DMS53 treated with DMSO at 0.1 percent for 48 hours (cell line): ENCODE measurements around the gene SUPT16H.

ENCODE experiments used
- DNase-seq: peaks from one replicate; lab custom pipeline; 2025; ENCODE audit not compliant: unreplicated experiment; lab: John Stamatoyannopoulos, UW

SUPT16H gene

DNA sequence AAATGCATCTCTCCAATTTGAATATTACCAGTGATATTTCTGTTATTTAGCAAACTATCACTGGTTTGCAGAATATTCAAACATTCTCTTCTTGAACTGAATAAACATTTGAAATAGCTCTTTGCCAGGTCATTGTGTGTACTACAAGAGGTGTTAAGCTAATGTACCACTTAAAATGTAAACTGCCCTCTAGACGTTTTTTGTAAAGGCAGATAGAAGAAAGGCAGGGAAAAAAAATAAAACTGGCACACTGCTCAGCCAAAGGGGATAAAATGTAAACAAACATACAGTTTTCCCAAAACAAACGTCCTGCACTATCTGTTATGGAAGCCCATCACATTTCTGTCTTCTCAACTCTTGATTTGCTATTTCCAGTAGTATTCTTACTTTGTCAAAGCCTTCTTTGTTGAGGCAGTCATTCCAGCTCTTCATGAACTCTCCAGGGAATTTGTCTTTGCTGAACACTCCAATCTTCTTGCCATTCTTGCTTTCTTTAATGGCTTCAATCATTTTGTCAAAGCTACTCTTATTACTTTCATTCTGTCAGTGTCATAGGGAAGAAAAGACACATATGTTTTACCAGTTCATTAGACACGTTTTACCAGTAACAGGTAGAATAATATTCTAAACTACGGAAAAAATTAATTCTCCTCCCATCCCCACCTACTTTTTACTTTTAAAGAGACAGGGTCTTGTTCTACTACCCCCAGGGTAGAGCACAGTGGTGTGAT lies 13.7 kb downstream of the SUPT16H start:
- DNase-seq, result no peak

DNA sequence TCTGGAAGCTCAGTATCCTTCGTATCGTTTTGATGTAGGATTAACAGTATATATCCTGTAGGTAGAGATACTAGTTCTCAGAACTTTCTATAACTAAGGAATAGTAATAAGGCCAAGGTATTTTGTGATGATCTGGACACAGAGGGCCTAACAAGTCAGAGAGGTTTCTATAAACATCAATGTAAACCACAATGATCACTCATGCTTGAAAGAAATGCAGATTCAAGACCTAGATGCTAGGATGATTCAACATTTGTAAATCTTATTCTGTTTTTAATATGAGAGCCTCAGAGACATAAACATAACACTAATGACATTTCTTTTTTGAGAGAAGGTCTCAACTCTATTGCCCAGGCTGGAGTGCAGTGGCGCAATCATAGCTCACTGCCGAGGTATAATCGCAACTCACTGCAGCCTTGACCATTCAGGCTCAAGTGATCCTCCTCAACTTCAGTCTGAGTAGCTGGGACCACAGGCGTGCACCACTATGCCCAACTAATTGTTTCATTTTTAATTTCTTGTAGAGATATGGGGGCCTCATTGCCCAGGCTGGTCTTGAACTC lies 16.2 kb downstream of the SUPT16H start:
- DNase-seq, result no peak

DNA sequence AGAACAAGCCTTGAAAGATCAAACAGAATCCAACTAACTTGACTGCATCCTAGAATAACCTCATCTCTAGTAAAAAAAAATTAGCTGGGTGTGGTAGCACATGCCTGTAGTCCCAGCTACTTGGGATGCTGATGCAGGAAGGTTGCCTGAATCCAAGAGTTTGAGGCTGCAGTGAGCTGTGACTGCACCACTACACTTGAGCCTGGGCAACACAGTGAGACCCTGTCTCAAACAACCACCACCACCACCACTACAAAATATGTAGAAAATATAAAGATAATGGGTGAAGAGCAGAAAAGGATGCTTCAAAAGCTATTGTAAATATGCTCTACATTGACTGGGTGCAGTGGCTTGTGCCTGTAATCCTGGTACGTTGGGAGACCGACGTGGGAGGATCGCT lies 27.3 kb downstream of the SUPT16H start:
- no peak for DNase-seq

DNA sequence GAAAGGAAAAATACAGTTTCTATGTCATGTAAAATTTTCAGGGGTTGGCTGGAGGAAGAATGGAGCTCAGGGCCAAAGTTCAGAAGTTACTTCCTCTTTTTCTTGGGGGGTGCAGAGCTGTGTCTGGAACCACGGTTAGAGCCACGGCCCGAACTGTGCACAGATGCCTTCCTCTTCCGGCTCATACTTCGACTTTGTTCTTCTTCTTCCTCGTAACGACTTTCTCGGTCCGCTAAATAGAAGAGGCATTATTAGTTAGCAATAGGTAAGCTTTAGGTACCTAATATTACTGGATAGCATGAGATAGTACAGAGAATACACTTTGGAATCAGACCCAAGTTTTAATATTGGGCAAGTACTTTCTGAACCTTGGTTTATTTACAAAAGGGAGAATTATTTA lies 31.2 kb downstream of the SUPT16H start:
- DNase-seq, result no peak

DNA sequence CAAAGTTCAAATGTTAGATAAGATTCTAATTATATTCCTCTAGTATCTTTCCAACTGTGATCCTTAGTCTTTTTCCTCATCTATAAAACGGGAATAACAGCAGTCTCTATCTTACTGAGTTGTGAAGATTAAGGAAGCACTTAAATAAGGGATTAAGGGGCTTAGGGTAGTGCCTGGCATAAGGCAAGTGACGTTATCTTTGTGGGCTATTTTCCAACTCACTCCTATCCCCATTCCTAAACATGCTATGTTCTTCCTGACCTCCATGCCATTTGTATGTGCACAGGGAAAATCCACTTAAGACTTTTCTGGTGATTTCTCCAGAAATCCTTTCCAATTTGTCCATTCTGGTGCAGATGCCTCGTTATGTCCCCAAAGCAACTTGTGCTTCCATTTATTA lies 33.3 kb downstream of the SUPT16H start:
- no peak for DNase-seq

DNA sequence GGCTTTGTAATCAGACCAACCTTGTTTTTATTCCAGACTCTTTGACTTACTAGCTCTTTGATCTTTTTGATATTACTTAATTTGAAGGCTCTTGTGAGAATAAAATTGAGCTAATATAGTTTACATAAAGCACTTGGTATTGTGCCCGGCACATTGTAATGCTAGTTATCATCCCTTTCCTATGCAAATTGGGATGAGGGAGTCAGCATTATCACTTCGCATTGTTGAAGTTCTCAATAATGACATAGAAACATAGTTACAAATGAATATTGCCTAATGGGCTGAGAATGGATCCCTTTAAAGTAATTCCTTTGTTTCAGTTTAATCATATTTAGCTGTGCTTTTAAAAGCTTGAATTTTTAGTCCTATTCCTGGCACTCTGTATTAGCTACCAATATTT lies 36.6 kb downstream of the SUPT16H start:
- no peak for DNase-seq

DNA sequence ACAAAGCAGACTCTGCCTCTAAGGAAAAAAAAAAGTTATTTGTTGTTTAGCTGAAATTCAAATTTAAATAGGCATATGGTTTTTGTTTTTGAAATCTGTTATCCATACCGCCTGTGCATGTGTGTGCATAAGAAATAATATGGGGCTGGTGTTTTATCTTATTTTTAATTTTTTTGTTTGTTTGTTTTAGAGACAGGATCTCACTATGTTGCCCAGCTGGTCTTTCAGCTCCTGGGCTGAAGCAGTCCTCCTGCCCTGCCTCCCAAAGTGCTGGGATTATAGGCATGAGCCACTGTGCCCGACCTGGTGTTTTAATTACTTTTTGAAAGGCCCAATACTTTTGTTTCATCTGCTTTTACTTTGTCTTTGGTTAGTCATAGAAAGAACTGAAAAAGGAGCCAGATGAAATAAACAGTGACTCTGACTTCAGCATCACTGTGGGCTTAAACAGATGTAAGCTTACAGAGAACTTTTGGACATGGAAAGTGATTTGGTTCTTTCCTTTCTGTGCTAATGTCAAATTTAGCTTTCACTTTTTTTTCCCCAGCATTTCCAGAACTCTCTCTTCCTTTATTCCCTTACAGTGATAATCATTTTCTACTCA lies 37.2 kb downstream of the SUPT16H start:
- no peak for DNase-seq

DNA sequence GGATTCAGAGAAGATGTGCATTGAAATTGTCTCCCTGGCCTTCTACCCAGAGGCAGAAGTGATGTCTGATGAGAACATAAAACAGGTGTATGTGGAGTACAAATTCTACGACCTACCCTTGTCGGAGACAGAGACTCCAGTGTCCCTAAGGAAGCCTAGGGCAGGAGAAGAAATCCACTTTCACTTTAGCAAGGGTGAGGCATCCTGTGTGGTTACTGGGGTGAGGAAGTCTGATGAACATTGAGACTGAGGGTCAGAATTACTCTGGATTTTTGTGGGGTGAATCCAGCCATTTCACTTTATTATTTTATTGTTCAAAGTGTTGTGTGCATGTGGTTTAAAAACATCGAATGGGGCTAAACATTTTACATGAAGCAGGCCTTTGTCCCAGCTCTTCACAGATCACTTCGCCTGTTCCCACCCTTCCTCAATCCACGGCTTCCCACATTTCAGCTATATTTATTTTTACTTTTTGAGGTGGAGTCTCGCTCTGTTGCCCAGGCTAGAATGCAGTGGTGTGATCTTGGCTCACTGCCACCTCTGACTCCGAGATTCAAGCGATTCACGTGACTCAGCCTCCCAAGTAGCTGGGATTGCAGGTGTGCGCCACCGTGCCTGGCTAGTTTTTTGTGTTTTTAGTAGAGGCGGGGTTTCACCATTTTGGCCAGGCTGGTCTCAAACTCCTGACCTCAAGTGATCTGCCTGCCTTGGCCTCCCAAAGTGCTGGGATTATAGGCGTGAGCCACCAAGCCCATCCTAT lies 40.6 kb downstream of the SUPT16H start:
- no peak for DNase-seq

DNA sequence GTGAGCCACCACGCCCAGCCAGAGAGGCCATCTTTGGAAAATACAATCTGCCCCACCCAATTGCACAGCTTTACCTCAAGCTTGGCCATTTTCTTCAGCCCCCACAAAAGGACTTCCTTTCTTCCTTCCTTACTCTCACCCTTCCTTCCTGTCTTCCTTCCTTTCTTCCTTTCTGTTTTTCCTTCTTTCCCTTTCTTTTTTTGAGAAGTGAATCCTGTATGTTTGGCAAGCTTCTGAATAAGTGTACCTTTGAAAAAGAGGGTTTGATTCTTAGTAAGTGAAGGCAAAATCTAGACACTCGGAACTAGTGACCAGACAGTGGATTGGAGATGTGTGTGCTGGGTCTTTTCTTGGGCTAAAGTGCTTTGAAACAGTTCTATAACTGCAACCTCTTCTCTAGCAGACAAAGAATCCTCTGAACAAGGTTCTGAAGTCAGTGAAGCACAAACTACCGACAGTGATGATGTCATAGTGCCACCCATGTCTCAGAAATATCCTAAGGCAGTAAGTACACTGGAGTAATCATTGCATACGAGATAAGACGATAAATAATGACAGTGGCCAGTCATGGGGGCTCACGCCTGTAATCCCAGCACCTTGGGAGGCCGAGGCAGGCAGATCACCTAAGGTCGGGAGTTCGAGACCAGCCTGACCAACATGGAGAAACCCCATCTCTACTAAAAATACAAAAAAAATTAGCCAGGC lies 49.5 kb downstream of the SUPT16H start:
- no peak for DNase-seq

DNA sequence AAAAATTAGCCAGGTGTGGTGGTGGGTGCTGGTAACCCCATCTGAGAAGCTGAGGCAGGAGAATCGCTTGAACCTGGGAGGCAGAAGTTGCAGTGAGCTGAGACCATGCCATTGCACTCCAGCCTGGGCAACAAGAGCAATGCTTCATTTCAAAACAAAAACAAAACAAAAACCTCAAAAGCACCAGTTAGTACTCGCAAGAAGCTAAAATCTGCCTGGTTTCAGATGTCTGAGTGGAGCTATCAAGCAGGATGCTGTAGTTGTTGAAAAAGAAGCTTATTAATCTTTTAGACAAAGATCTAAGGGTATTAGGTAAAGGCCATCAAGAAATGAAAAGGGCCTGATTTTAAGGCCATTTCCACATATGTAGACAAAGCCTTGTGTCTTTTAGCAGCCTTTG lies 50.9 kb downstream of the SUPT16H start:
- DNase-seq, result no peak

DNA sequence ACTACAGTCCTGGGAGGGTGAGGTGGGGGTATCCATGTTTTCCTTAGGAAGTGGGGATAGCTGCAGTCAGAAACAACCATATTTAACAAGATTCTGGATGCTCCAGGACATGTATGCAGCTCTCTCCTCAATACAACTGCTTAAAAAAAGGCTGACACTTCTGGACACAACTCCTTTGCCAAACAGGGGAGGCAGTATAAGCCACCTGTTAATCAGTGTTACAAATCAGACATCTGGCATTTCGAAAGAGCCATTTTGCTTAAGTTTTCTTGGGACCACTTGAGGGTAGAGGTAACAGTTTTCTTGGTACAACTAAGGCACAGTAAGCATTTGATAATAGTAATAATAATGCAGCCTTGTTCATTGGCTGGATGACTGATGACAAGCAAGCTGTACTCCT lies 56.8 kb downstream of the SUPT16H start:
- no peak for DNase-seq

DNA sequence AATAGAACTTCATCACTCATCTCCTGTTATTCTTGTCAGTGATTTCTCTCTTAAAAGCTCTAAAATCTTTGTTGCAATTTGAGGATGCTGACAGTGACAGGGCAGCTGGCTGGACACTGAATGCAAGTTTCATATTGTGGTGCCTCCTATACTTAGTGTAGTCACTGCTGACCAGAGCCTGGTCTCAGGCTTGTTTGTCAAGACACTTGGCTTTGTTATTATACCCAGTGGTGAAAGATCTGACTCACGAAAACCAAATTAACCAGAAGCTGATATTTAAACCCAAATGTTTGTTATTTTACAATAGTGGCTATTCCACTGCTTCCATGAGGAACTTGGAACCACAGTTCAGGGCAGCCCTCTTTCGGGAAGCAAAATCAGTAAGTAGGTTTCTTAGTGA lies 61.1 kb downstream of the SUPT16H start:
- DNase-seq, result no peak

DNA sequence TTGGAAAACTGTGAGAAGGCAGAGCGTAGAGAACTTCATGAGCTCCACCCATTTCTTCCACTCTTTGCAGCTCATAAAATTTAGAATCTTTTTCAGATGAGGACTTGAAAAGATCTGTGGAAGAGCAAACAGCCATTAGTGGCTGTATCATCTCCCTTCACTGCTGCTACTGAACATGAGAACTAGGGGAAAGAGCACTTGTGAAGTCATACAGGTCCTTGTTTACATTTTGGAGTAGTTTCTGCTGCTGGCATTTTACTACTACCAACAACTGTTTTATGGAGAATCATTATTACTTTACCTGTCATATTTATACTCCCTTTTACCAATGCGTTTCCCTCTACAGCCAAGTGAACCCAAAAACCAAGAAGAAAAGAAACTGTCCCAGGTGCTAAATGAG lies 62.9 kb downstream of the SUPT16H start:
- no peak for DNase-seq

DNA sequence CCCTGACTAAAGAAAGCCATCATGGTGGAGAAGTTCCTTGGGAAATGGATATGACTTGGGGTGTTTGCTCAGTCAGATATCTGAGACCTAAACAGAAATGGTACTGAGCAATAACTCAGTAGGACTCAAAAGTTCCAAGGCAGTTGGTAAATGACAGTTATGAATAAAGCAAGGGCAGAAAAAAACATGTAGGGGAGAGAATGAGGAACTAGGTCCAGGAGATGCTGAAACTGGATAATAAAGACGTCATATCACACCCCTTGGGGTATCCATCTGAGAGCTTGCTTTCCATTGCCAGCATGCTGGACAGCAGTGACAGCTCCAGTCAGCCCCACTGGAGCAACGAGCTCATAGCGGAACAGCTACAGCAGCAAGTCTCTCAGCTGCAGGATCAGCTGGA lies 66.4 kb downstream of the SUPT16H start:
- DNase-seq, result no peak

DNA sequence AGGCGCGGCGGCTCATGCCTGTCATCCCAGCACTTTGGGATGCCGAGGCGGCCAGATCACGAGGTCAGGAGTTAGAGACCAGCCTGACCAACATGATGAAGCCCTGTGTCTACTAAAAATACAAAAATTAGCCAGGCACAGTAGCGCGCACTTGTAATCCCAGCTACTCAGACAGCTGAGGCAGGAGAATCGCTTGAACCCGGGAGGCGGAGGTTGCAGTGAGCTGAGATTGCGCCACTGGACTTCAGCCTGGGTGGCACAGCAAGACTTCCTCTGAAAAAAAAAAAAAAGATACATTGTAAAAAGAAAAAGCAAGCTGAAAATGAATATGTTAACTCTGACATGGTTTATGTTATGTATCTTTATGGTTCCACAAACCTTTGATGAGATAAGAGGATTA lies 70.3 kb downstream of the SUPT16H start:
- DNase-seq, result no peak

DNA sequence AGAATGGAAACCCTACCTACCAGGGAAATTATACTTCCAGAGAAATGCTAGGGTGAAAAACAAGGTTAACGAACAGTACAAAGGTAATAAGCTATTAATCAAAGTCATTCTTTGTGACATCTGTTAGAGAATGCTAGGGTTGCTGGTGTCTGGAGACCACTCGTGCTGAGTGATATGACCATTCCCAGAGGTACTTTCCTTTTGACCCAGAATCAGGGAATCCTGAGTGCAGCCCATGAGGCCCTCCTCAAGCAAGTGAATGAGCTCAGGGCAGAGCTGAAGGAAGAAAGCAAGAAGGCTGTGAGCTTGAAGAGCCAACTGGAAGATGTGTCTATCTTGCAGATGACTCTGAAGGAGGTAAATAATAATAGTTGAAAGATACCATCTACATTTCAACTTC lies 72.2 kb downstream of the SUPT16H start:
- no peak for DNase-seq

DNA sequence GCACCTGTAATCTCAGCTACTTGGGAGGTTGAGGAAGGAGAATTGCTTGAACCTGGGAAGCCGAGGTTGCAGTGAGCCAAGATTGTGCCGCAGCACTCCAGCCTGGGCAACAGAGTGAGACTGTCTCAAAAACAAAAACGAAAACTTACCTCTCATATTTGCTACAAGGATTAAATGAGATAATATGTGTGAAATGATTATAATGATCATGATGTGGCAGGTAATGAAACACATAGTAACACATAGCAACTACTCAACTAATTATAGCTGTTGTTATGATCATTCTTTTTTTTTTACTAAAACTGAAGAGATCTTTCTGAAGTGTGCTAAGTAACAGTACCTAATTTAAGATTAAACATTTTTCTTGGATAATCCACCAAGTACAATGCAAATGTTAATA lies 73.9 kb downstream of the SUPT16H start:
- DNase-seq, result no peak

DNA sequence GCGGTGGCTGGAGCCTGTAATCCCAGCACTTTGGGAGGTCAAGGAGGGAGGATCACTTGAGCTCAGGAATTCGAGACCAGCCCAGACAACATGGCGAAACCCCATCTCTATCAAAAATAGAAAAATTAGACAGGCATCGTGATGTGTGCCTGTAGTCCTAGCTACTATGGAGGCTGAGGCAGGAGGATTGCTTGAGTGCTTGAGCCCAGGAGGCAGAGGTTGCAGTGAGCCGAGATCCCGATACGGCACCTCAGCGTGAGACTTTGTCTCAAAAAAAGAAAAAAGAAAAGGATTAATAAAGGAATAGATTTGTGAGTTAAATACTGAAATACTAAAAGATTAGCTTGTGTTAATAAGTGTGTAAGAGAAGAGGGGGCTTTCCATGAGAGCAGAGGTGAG lies 74.6 kb downstream of the SUPT16H start:
- DNase-seq, result no peak

DNA sequence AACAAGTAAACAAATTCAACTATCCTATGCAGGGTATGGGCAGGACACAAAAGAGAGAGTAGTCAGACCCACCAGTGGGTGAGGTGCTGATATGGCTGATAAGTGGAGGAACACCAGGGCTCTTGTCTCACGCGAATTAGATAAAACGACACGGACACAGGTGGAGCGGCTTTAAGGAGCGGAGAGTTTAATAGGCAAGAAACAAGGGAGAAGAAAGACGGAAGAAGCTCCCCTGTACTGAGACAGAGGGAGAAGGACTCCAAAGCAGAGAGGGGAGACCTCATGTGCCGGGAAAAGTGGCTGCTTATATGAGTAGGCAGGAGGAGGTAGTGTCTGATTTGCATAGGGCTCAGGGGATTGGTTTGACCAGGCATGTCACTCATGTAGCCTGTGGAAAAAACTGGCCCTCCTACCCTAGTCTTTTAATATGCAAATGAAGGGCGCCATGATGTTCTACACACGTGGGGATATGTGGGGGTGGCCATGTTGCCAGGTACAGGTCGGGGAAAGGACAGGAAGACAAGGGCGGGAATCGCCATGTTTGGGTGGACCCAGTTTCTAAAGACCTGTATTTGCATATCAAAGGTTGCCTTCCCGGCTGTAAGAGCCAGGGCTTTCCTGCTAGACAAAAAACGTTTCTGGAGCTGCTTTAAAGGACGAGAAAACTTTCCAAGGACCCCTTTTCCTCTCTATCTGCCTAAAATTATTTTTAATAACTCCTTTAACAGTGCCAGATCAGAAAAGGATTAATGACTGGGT lies 75.2 kb downstream of the SUPT16H start:
- peak; percentile 74 for DNase-seq

DNA sequence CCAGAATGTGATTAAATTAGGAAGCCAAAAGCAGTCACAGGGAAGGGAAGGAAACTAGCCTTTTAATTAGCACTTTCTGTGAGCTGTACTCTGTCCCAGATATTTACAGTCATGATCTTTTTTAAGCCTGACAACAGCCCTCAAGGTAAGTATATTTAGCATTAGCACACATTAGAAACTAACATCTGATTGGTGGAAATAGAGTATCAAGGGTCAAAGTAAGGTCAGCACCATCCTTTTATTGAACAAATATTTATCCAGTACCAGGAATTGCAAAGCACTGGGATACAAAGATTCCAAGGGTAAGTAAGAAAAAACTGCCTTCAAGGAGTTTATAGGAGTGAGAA lies 75.7 kb downstream of the SUPT16H start:
- DNase-seq, result peak; percentile 25

DNA sequence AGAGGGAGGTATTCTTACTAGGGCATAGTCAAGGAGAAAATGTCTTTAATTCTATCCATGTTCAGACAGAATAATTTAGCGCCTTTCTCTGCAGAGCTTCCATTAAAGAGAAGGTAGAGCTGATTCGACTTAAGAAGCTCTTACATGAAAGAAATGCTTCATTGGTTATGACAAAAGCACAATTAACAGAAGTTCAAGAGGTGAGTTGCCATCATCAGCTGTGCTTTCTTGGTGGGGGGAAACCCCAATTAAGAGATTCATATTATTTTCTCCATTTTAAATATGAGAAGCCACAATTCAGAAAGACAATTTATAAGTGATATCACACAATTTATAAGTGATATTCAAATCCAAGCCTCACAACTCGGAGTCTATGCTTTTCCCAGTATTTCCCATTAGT lies 76.2 kb downstream of the SUPT16H start:
- no peak for DNase-seq
